Right ventricle myocardium inferior (tissue), 1 donor: ENCODE results near the gene MAP2. TPM values are rescaled to one million over a fixed set of nuclear protein-coding genes. Genes with fewer than 3 reads are reported as not detected.

Experiments
- ATAC-seq: fragments of 200-7000 bp; cut with Tn5 transposase; one replicate; pipeline ENCODE4 v1.9.1; 2020; ENCODE audit warnings: mild to moderate bottlenecking, moderate library complexity
- DNase-seq: peaks from one replicate; pipeline ENCODE4 v3.0.0; 2021; ENCODE audit errors: missing footprints
- intact Hi-C: fragments of 100-400 bp; cut with DNase I; formaldehyde crosslinking; loops from one replicate; pipeline ENCODE4 v1.11.0; 2022
- total RNA-seq: library from RNA; stranded (reverse); fragmentation: NEBNext Ultra II Directional; extraction: Animal tissue kit (Norgen Biotek cat#: 25700); gene quantifications from one replicate; pipeline ENCODE4 v1.2.1, GENCODE V29; 2021
- donor health status: DM: no; HTN: yes; CAD: no; lungs with severe emphysema.

The MAP2 gene
- total RNA-seq, 1 donor from 2014 or later, result 4.1 TPM

GRCh38 chr2:209413311-209414014 is 10.4 kb upstream of the MAP2 start:
- intact Hi-C loops, result no loop called here
- no peak for ATAC-seq
- no peak for DNase-seq

- DNase-seq (no peak), ATAC-seq (no peak)
- intact Hi-C loops, result no loop called here
Observed at GRCh38 chr2:209416913-209417312, 6.9 kb upstream of the MAP2 start.

DNA sequence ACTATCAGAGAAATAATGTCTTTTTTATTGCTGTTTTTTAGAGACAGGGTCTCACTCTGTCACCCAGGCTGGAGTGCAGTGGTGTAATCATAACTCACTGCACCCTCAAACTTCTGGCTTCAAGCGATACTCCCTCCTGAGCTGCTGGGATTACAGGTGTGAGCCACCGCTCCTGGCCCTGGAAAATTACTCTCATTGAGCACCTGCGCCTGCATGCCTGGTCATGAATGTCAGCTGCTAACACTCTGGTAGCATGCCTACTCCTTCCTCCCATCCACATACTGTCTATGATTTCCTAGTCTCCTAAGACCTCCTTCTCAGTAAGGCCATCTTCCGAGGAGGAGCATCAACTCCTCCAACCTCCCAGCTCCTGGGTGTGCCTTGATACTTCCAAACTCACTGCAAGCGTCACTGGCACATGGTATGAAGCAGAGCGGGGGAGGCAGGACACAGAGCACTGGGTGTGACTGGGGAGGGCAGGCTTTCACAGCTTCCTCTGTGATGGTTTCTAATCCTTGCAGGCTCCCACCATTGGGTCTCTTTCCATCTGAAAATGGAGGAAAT is 1.6 kb upstream of the MAP2 start:
- DNase-seq (no peak), ATAC-seq (no peak)
- intact Hi-C loops, result loop anchor here (2.0 to 10.0 kb wide), 3 partner anchors 87 to 543 kb away; no protein-coding TSS in a partner anchor

GRCh38 chr2:209424199-209424701 is 403 bp downstream of the MAP2 start:
- intact Hi-C loops, result loop anchor here (10.0 kb wide), 1 partner anchor 541 kb away; no protein-coding TSS in a partner anchor
- DNase-seq (peak; percentile 59), ATAC-seq (no peak)

GRCh38 chr2:209424781-209425470 is 1.1 kb downstream of the MAP2 start:
- ATAC-seq (no peak), DNase-seq (no peak)
- intact Hi-C loops, result loop anchor here (10.0 kb wide), 1 partner anchor 540 kb away; no protein-coding TSS in a partner anchor

GRCh38 chr2:209425471-209426071 is 1.7 kb downstream of the MAP2 start:
- ATAC-seq, result no peak
- no peak for DNase-seq
- intact Hi-C loops, result loop anchor here (10.0 kb wide), 1 partner anchor 539 kb away; no protein-coding TSS in a partner anchor

DNA sequence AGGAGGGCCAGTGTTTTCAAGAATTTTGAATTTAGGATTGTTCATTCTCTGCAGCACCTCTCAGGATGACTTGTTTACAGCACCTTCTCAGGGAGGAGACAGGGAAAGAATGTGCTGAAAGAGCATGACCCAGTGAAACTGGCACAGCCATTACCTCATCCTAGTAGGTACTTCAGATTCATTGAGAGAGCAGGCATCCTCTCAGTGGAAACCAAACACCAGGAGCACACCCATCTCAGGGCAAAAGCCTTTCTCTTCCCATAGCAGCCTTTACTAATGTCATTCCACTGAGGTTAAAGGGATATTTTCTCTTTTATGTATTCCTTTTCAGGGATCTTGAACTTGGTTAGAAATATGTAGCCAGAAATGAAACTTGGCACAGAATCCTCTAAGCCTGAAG is 2.6 kb downstream of the MAP2 start:
- no peak for ATAC-seq
- intact Hi-C loops, result loop anchor here (10.0 kb wide), 1 partner anchor 538 kb away; no protein-coding TSS in a partner anchor
- no peak for DNase-seq

DNA sequence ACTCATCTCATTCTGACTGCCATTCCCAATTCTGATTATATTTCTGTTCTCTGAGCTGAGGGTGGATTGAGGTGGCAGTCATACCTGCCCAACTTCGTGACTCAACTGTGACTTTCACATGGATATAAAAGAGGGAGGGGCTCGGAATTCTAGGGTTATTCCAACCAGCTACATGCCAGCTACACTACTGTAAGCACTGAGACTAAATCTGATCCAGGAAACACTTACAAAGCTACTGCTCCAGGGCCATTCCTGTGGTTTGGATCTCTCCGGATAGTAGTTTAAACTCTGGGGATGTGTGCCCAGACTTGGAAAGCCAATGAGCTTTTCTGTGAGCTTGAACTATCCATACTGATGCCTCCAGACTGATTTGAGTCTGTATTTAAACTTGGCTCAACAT is 7.9 kb downstream of the MAP2 start:
- ATAC-seq (no peak), DNase-seq (no peak)
- intact Hi-C loops, result no loop called here

DNA sequence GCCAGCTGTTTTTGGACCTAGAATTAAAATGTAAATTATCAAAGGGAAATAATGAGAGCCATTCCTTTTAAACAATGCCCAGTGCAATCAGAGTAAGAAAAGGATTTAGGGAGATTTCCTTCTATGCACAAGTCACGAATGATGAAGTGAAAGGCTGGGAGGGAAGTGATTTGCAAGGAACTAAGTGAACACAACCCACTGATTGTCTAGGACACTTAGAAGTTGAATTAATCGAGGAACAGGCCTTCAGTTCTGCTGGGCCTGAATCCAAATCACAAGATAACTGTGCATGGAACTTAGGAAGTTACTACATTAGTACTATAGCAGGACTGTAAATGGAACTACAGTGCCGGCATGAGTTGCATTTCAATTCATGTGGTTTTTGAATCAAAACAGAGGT is 17.7 kb downstream of the MAP2 start:
- ATAC-seq (no peak), DNase-seq (no peak)
- intact Hi-C loops, result no loop called here

GRCh38 chr2:209442939-209443338 is 19.1 kb downstream of the MAP2 start:
- ATAC-seq, result no peak
- intact Hi-C loops, result no loop called here
- DNase-seq, result no peak

DNA sequence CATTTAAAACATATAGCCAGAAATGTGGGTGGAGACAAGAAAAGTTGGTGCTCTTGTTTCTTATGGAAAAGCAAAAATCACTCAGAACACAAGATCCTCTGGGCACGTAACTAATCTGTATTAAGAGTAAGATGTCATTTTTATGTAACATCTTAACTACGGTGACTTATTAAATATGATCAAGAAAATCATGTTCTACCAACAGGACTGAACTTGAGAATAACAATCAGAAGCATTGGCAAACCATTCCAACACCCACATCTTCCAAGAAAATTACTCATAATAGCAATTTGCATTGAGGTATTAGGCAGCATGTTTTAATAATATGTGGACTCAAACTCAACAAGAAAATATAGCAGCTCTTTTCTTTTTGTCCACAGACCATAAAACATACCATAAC is 21.6 kb downstream of the MAP2 start:
- no peak for ATAC-seq
- DNase-seq, result no peak
- intact Hi-C loops, result no loop called here

DNA sequence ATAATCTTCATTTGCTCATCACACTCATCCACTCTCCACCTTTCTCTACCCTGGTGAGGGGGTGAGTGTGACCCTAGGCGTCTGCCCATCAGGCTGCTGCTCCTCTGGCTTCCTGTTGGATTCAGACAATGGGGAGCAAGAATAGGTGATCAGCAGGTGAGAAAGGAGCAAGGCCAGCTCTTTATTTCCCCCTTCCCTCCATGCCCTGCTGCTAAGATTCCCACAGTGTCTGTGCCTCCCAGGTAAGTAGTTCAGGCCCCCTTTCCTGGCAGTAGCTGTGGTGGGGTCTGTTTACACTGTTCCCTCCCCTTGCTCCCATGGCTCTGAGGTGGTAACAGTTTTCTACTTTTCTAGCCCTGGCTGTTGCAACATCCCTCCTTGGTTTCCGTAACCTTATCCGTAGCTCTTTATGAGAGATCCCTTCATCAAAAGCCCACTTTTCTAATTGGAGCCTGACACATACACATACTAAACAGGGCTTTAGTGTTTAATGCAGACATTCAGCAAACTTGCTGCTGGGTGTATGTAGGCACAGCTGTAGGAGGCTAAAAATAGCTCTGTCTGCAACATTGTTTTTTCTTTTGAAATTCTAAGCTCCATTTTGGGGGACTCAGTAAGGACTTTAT is 27.5 kb downstream of the MAP2 start:
- intact Hi-C loops, result no loop called here
- ATAC-seq (no peak), DNase-seq (no peak)

DNA sequence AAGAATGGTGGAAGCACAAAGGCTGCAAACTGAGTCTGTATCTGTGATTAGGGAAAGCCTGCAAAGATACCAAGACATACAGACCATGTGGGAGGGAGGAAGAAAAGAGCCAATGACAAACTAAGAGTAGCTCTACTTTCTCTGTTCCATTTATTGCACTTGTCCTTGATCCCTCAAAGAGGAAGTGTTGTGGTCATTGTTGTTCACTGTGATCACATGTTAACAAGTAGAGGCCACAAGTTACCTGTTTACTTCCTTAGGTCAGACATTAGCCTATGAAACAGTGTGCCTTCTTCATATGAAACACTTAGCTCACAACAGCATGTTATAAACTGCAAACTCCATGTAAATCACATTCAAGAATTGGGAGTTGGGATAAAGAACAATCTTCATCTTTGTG is 32.6 kb downstream of the MAP2 start:
- DNase-seq (no peak), ATAC-seq (no peak)
- intact Hi-C loops, result no loop called here

DNA sequence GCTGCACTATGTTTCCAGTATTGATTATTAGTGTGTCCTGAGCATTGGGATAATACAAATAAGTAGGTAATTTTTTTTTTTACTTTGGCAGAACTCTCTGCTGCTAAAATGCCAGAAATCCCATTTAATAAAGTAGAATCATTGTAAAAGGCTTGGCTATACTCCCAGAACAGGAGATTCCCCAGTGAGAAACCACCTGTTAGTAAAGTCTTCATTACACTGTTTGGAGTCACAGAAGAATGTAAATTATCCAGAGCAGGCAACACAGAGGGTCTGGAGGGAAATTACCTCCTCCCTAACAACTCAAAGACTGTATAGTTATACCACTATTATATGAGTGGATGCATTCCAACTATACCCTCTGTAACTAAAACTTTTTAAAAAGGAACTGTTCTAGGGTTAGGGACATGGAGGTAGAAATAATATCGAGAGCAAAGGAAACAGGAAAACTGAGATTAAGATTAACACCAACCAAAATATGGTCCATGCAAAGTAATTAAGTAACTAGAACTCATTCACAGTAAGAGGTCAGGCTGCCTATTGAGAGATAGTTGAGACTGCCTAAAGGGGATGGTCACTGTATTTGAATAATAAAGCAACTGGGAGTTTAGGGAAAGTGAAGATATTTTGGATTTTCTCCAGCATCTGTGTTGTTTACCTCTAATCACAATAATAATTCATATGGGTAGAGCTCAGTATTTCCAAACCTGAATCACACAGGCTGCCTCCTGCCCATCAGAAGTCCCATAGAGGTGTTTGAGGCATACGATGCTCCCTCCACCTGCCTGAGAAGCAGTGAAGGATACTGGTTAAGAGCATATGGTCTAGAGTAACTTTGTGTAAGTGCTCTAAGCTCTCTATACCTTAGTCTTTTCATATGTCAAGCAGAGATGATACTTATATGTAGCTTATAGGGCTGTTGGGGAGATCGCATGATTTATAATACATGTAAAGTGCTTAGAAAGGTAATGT is 34.4 kb downstream of the MAP2 start:
- ATAC-seq, result no peak
- intact Hi-C loops, result no loop called here
- DNase-seq, result no peak

- intact Hi-C loops, result no loop called here
- DNase-seq (no peak), ATAC-seq (no peak)
Observed at GRCh38 chr2:209459359-209459758, 35.5 kb downstream of the MAP2 start.

GRCh38 chr2:209460151-209460761 is 36.4 kb downstream of the MAP2 start:
- DNase-seq (no peak), ATAC-seq (no peak)
- intact Hi-C loops, result no loop called here

- intact Hi-C loops, result no loop called here
- ATAC-seq, result no peak
- DNase-seq, result no peak
Observed at GRCh38 chr2:209463226-209463625, 39.4 kb downstream of the MAP2 start.
